Fibroblast of villous mesenchyme (primary cell): ENCODE results near the gene ZYX. TPM values are rescaled to one million over a fixed set of nuclear protein-coding genes. Genes with fewer than 3 reads are reported as not detected.

Experiments used
- DNase-seq: peaks from one replicate; pipeline ENCODE4 v3.0.0-alpha.2; 2010; ENCODE audit warnings: low read depth
- H3K4me3 ChIP-seq: 2 replicates; pipeline ENCODE4 v1.5.1; 2011; ENCODE audit warnings: low read depth, mild to moderate bottlenecking, low read length
- CTCF ChIP-seq: IDR thresholded peaks from 2 replicates; pipeline ENCODE4 v1.5.1; 2012; ENCODE audit warnings: low read depth, mild to moderate bottlenecking, low read length; ENCODE audit not compliant: insufficient read depth
- total RNA-seq: library from RNA; depleted of rRNA; stranded (reverse); fragments of >200 nt; gene quantifications from 2 replicates; pipeline ENCODE4 v1.2.3, GENCODE V29; 2012

Gene ZYX
- total RNA-seq, 1 donor: 71.7 TPM

GRCh38 chr7:143346018-143346417, 35.1 kb upstream of the ZYX start:
- no peak overlapping the region for H3K4me3 ChIP-seq
- no peak for DNase-seq
- TF ChIP-seq CTCF: no peak

DNA sequence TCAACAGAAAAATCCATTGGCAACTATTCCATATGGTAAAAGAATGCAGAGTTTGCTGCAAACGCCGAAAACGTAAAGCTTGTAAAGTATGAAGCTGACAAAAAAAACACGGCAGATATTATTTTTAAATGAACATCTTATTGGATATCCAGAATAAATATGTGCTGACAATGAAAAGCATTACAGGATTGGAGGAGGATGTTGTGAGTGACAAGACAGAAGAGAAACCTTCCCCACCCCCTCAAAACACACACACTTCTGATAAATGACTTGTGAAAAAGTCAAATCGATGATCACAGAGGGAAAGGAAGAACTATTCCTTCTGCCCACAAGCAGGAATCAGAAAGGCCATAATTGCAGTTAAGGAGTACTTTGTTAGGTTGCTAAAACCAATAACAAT, 33.2 kb upstream of the ZYX start:
- no peak for DNase-seq
- no peak overlapping the region for H3K4me3 ChIP-seq
- TF ChIP-seq CTCF: no peak

- H3K4me3 ChIP-seq: no peak overlapping the region
- DNase-seq: peak; percentile 25
- no peak for TF ChIP-seq CTCF
Measured at GRCh38 chr7:143351060-143351459, 30.1 kb upstream of the ZYX start.

- TF ChIP-seq CTCF: no peak
- no peak for DNase-seq
- H3K4me3 ChIP-seq: no peak overlapping the region
Measured at GRCh38 chr7:143351574-143351973, 29.6 kb upstream of the ZYX start.

DNA sequence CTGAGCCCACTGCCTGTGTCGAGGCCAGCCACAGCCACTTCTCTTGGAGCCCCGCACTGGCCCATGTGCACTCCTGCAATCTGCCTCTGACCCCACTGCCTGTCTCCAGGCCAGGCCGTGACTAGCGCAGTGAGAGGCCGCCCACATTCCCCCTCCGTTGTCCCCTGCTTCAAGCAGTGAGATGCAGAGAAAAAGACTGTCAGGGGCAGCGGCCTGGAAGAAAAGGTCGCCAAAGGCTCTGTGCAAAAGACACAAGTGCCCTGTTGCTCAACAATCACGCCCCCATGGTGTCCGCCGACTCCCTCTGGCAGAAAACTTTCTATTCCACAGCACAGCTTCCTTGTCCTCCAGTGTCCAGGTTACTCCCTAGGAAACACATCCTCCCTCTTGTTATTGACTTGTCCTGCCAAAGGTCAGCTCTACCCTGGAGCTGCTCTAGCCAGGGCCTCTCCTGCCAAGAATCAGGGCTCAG, 28.6 kb upstream of the ZYX start:
- TF ChIP-seq CTCF: no peak
- H3K4me3 ChIP-seq: no peak overlapping the region
- DNase-seq: no peak

DNA sequence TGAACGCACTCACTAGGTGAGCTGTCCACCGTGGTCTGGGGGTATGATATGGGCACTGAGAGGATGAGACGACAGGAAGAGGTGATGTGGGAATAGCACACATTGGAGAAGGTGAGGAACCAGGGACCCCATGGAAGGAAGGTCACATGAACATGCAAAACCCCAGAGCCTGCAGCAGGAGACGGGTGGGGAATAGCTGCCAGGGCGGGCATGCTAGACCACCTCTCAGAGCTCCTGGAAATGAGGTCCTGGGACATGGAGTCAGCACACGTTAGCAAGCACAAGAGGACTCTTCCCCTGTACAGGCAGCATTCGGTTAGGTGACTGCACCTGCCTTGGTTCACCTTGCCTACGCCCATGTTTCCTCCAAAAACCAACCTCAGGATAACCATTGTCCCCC, 26.8 kb upstream of the ZYX start:
- DNase-seq: no peak
- H3K4me3 ChIP-seq: no peak overlapping the region
- no peak for TF ChIP-seq CTCF

- DNase-seq: no peak
- no peak for TF ChIP-seq CTCF
- H3K4me3 ChIP-seq: no peak overlapping the region
Measured at GRCh38 chr7:143354965-143355364, 26.2 kb upstream of the ZYX start.
